Measurements from ENCODE around the gene ST3GAL6.

Gene ST3GAL6, protein sequence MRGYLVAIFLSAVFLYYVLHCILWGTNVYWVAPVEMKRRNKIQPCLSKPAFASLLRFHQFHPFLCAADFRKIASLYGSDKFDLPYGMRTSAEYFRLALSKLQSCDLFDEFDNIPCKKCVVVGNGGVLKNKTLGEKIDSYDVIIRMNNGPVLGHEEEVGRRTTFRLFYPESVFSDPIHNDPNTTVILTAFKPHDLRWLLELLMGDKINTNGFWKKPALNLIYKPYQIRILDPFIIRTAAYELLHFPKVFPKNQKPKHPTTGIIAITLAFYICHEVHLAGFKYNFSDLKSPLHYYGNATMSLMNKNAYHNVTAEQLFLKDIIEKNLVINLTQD

DNA sequence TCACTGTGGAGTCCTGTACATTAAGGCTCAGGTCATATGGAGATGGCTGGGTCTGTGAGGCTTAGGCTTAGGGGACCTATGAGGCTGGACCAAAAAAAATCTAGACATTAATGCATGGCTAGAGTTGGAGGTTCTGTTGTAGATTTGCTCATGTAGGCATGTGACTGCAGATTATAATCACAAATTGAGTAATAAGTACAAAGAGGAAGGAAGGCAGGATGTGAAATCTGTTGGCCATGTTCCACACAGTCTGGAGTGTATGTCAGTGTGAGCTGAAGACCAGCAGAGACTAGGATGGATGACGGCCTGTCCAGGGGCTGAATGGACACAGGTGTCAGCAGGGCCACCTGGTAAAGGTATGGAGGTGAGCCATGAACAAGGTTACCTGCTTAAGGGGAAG lies at the start of gene ST3GAL6:
ST3GAL6 (plus strand) TSS at position 265 of the 400 bp plus-strand sequence. CDS start 5,101 bp downstream, outside the sequence.
- DNase-seq (ENCODE audit: low read depth) = peak; percentile 87
- TF ChIP-seq, protein P1, sequence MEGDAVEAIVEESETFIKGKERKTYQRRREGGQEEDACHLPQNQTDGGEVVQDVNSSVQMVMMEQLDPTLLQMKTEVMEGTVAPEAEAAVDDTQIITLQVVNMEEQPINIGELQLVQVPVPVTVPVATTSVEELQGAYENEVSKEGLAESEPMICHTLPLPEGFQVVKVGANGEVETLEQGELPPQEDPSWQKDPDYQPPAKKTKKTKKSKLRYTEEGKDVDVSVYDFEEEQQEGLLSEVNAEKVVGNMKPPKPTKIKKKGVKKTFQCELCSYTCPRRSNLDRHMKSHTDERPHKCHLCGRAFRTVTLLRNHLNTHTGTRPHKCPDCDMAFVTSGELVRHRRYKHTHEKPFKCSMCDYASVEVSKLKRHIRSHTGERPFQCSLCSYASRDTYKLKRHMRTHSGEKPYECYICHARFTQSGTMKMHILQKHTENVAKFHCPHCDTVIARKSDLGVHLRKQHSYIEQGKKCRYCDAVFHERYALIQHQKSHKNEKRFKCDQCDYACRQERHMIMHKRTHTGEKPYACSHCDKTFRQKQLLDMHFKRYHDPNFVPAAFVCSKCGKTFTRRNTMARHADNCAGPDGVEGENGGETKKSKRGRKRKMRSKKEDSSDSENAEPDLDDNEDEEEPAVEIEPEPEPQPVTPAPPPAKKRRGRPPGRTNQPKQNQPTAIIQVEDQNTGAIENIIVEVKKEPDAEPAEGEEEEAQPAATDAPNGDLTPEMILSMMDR (IDR thresholded peaks at IDR 0.05; ENCODE audit: low read depth, low read length) = no peak
- TF ChIP-seq MAX (IDR thresholded peaks at IDR 0.05; ENCODE audit: low read depth, low read length) = peak; percentile 87
- peak; percentile 75 for TF ChIP-seq POLR2A (IDR thresholded peaks at IDR 0.05; ENCODE audit: extremely low read depth, insufficient read length)
- TF ChIP-seq MYC (IDR thresholded peaks at IDR 0.05; ENCODE audit: low read depth, low read length) = peak; percentile 87
- H3K4me3 ChIP-seq (ENCODE audit: low read depth, low read length) = peak within 1 kb of the TSS; percentile 82

DNA sequence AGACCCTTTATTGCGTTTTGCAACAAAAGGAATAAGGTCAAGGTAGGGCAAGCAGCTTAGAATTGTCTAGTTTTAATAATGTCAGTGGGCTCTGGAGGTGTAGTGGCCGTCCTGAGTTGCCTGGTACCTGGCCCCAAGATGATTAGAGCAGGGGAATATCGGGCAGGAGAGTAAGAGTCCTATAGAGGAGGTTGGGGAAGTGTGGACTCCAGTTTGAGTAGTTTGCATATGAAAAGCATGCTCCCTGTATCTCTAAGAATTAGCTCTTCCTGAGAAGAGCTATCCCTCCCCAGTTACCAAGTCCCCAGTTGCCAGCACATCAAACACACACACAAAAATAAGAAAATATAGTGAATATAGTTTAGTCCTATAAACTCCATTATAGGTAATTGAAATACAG lies 49.2 kb upstream of the ST3GAL6 start:
- DNase-seq (ENCODE audit: low read depth) = no peak
- TF ChIP-seq POLR2A (IDR thresholded peaks at IDR 0.05; ENCODE audit: extremely low read depth, insufficient read length) (no peak), MAX (IDR thresholded peaks at IDR 0.05; ENCODE audit: low read depth, low read length) (no peak), MYC (IDR thresholded peaks at IDR 0.05; ENCODE audit: low read depth, low read length) (no peak)
- TF ChIP-seq, protein P1 (IDR thresholded peaks at IDR 0.05; ENCODE audit: low read depth, low read length) = no peak
- no peak overlapping the region for H3K4me3 ChIP-seq (ENCODE audit: low read depth, low read length)

GRCh38 chr3:98717584-98717983 lies 45.6 kb upstream of the ST3GAL6 start:
- DNase-seq (ENCODE audit: low read depth) = no peak
- TF ChIP-seq, protein P1 (IDR thresholded peaks at IDR 0.05; ENCODE audit: low read depth, low read length) = no peak
- TF ChIP-seq MAX (IDR thresholded peaks at IDR 0.05; ENCODE audit: low read depth, low read length) (no peak), MYC (IDR thresholded peaks at IDR 0.05; ENCODE audit: low read depth, low read length) (no peak), POLR2A (IDR thresholded peaks at IDR 0.05; ENCODE audit: extremely low read depth, insufficient read length) (no peak)
- no peak overlapping the region for H3K4me3 ChIP-seq (ENCODE audit: low read depth, low read length)

GRCh38 chr3:98718730-98719129 lies 44.4 kb upstream of the ST3GAL6 start:
- H3K4me3 ChIP-seq (ENCODE audit: low read depth, low read length) = no peak overlapping the region
- DNase-seq (ENCODE audit: low read depth) = no peak
- TF ChIP-seq MYC (IDR thresholded peaks at IDR 0.05; ENCODE audit: low read depth, low read length) = no peak
- no peak for TF ChIP-seq POLR2A (IDR thresholded peaks at IDR 0.05; ENCODE audit: extremely low read depth, insufficient read length)
- TF ChIP-seq MAX (IDR thresholded peaks at IDR 0.05; ENCODE audit: low read depth, low read length) = no peak
- TF ChIP-seq, protein P1 (IDR thresholded peaks at IDR 0.05; ENCODE audit: low read depth, low read length) = no peak

- TF ChIP-seq MYC (IDR thresholded peaks at IDR 0.05; ENCODE audit: low read depth, low read length) = no peak
- no peak for TF ChIP-seq POLR2A (IDR thresholded peaks at IDR 0.05; ENCODE audit: extremely low read depth, insufficient read length)
- TF ChIP-seq, protein P1 (IDR thresholded peaks at IDR 0.05; ENCODE audit: low read depth, low read length) = no peak
- no peak for TF ChIP-seq MAX (IDR thresholded peaks at IDR 0.05; ENCODE audit: low read depth, low read length)
- no peak overlapping the region for H3K4me3 ChIP-seq (ENCODE audit: low read depth, low read length)
- no peak for DNase-seq (ENCODE audit: low read depth)
Observed at GRCh38 chr3:98721776-98722175, 41.4 kb upstream of the ST3GAL6 start.

Measured in NB4 (cell line).